HUES48 (cell line): ENCODE results near the gene FILIP1.
"Not testable (repeated sequence)": the region's sequence is repeated elsewhere in the genome, so short reads cannot be mapped to it uniquely, and the experiment has no call there.

Experiments
- H3K27ac ChIP-seq: one replicate; pipeline ENCODE4 v1.7.0; 2013; ENCODE audit warnings: low read depth, low read length, inconsistent platforms
- H3K27me3 ChIP-seq: 2 replicates; pipeline ENCODE4 v1.6.1; 2013; ENCODE audit warnings: mild to moderate bottlenecking, low read length; ENCODE audit not compliant: control insufficient read depth, insufficient read depth
- H3K36me3 ChIP-seq: 2 replicates; pipeline ENCODE4 v1.6.1; 2013; ENCODE audit warnings: low read length; ENCODE audit not compliant: control insufficient read depth, insufficient read depth
- H3K4me1 ChIP-seq: 2 replicates; pipeline ENCODE4 v1.6.1; 2013; ENCODE audit warnings: mild to moderate bottlenecking, low read length; ENCODE audit not compliant: control insufficient read depth, insufficient read depth
- H3K4me3 ChIP-seq: 2 replicates; pipeline ENCODE4 v1.5.1; 2013; ENCODE audit warnings: mild to moderate bottlenecking, low read depth, low read length
- H3K9ac ChIP-seq: 2 replicates; pipeline ENCODE4 v1.6.1; 2013; ENCODE audit warnings: mild to moderate bottlenecking, low read depth, low read length, moderate library complexity
- H3K9me3 ChIP-seq: 2 replicates; pipeline ENCODE4 v1.6.1; 2013; ENCODE audit warnings: low read length; ENCODE audit not compliant: control insufficient read depth, insufficient read depth

FILIP1 gene

DNA sequence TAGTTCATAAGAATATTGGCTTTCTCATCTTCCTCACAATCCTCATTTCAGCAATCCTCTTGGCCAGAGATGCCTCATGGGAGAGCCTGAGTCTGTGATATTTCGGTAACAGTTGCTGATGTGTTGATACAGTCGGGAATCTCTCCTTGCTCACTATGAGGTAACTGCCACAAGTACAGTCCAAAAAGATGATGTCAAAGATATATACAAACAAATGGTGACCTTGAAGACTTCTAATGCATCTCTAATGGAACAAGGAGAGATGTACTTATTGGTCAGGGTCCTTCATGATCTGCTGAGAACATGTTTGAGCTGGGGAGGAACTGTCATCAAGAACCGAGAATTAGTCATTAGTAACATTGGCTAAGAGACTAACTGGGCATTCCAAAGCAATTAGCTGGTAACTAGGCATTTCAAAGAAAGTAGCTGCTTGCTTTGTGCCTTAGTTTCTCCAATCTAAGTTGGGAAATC is 56.1 kb downstream of the FILIP1 start:
- H3K27me3 ChIP-seq: no peaks in the 10 kb centered on the region

GRCh38 chr6:75436869-75437268 is 56.7 kb downstream of the FILIP1 start:
- H3K9ac ChIP-seq: no peak overlapping the region
- no peaks in the 10 kb centered on the region for H3K36me3 ChIP-seq
- H3K4me3 ChIP-seq: no peak overlapping the region
- no peaks in the 10 kb centered on the region for H3K9me3 ChIP-seq
- H3K4me1 ChIP-seq: no peaks in the 10 kb centered on the region
- no peaks in the 10 kb centered on the region for H3K27me3 ChIP-seq
- no peak overlapping the region for H3K27ac ChIP-seq

More for the DNA sequence above, 56.1 kb downstream of the FILIP1 start:
- H3K36me3 ChIP-seq: no peaks in the 10 kb centered on the region
- no peaks in the 10 kb centered on the region for H3K9me3 ChIP-seq
- no peak overlapping the region for H3K4me3 ChIP-seq
- H3K4me1 ChIP-seq: no peaks in the 10 kb centered on the region
- H3K9ac ChIP-seq: no peak overlapping the region
- H3K27ac ChIP-seq: no peak overlapping the region

DNA sequence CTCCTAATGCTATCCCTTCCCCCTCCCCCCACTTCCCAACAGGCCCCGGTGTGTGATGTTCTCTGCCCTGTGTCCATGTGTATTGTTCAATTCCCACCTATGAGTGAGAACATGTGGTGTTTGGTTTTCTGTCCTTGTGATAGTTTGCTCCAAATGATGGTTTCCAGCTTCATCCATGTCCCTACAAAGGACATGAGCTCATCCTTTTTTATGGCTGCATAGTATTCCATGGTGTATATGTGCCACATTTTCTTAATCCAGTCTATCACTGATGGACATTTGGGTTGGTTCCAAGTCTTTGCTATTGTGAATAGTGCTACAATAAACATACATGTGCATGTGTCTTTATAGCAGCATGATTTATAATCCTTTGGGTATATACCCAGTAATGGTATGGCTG is 60.8 kb downstream of the FILIP1 start:
- not testable (repeated sequence) for H3K36me3 ChIP-seq, H3K27ac ChIP-seq, H3K27me3 ChIP-seq

DNA sequence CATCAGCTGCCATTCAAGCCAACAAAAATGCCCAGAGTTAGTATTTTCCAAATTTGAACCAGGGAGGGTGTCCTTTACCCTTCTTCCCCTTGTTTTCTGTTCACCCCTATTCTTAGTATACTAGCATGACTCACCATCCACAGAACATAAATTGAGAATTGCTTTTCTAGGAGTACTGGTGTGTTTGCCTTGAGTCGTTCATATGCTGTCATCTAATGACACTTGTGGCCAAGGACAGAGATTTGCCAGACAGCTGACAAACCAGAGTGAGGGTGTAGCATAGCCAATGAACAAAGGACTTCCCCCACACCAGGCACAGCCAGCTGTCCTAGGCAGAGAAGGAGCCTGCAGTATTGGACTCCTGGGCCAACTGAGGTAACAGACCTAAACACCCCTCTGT is 62.2 kb downstream of the FILIP1 start:
- Histone ChIP-seq H3K9ac (no peak overlapping the region), H3K36me3 (no peaks in the 10 kb centered on the region), H3K27ac (no peak overlapping the region), H3K4me3 (no peak overlapping the region), H3K27me3 (no peaks in the 10 kb centered on the region), H3K4me1 (no peaks in the 10 kb centered on the region), H3K9me3 (no peaks in the 10 kb centered on the region)

More for the DNA sequence above, 60.8 kb downstream of the FILIP1 start:
- not testable (repeated sequence) for H3K9ac ChIP-seq, H3K4me1 ChIP-seq, H3K9me3 ChIP-seq, H3K4me3 ChIP-seq

DNA sequence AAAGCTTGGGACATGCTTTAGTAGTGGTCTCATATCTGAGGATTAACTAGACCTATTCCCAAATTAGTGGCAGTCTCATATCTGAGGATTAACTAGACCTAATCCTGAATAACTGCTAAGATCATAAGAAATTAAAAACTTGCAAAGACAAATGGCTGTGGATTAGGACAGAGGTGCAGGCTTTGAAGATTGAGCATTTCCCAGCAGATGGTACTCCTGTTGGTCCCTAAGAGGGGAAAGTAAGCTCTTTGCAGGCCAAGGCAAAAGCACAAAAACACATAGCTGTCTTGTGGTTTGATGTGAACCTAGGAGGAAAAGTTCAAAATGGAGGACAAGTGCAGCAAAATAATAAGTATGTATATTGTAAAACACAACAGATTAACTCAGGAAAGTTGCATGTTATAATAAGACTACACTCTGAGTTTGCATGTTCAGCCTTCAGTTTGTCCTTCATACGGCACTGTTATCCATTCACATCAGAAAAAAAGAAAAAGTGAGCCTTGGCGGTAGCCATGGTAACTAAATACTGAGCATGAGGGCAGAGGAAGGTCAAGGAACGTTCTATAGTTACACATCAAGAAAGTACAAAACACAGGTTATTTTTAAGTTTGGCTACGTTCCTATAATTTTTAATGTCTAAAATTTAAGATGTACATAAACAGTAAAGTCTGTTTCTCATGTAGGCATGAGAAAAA is 62.8 kb downstream of the FILIP1 start:
- no peaks in the 10 kb centered on the region for H3K36me3 ChIP-seq
- no peaks in the 10 kb centered on the region for H3K4me1 ChIP-seq
- H3K27ac ChIP-seq: no peak overlapping the region
- H3K9ac ChIP-seq: no peak overlapping the region
- no peaks in the 10 kb centered on the region for H3K27me3 ChIP-seq
- H3K4me3 ChIP-seq: no peak overlapping the region
- H3K9me3 ChIP-seq: no peaks in the 10 kb centered on the region

- Histone ChIP-seq H3K4me3 (no peak overlapping the region), H3K4me1 (no peaks in the 10 kb centered on the region), H3K27ac (no peak overlapping the region), H3K36me3 (no peaks in the 10 kb centered on the region), H3K27me3 (no peaks in the 10 kb centered on the region), H3K9ac (no peak overlapping the region), H3K9me3 (no peaks in the 10 kb centered on the region)
These were observed 64.4 kb downstream of the FILIP1 start for GRCh38 chr6:75429061-75429703.

- no peaks in the 10 kb centered on the region for H3K9me3 ChIP-seq
- no peak overlapping the region for H3K4me3 ChIP-seq
- no peak overlapping the region for H3K9ac ChIP-seq
- H3K4me1 ChIP-seq: no peaks in the 10 kb centered on the region
- no peaks in the 10 kb centered on the region for H3K27me3 ChIP-seq
- H3K27ac ChIP-seq: no peak overlapping the region
- no peaks in the 10 kb centered on the region for H3K36me3 ChIP-seq
These were observed 65.4 kb downstream of the FILIP1 start for GRCh38 chr6:75428204-75428603.

- H3K9me3 ChIP-seq: no peaks in the 10 kb centered on the region
- H3K36me3 ChIP-seq: no peaks in the 10 kb centered on the region
- H3K27me3 ChIP-seq: no peaks in the 10 kb centered on the region
- H3K27ac ChIP-seq: no peak overlapping the region
- H3K4me3 ChIP-seq: no peak overlapping the region
- no peak overlapping the region for H3K9ac ChIP-seq
- no peaks in the 10 kb centered on the region for H3K4me1 ChIP-seq
These were observed 66.3 kb downstream of the FILIP1 start for GRCh38 chr6:75427329-75427728.

GRCh38 chr6:75424618-75425548 is 68.7 kb downstream of the FILIP1 start:
- Histone ChIP-seq H3K36me3 (no peaks in the 10 kb centered on the region), H3K9ac (no peak overlapping the region)

DNA sequence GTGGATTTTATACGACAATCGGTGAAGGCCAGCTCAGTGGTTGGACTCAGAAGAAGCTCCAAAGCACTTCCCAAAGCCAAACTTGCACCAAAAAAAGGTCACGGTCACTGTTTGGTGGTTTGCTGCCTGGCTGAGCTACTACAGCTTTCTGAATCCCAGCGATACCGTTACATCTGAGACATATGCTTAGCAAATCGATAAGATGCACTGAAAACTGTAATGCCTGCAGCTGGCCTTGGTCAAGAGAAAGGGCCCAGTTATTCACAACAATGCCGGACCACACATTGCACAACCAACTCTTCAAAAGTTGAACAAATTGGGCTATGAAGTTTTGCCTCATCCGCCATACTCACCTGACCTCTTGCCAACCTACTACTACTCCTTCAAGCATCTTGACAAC is 70.2 kb downstream of the FILIP1 start:
- Histone ChIP-seq H3K9me3 (no peaks in the 10 kb centered on the region), H3K4me3 (no peak overlapping the region), H3K9ac (no peak overlapping the region), H3K4me1 (0 out of 2 replicates have a peak, but pooled peaks cover 8% of the 10 kb centered on the region), H3K27ac (no peak overlapping the region), H3K36me3 (no peaks in the 10 kb centered on the region), H3K27me3 (no peaks in the 10 kb centered on the region)

More at GRCh38 chr6:75424618-75425548, 68.7 kb downstream of the FILIP1 start:
- Histone ChIP-seq H3K4me1 (no peaks in the 10 kb centered on the region), H3K27ac (no peak overlapping the region), H3K9me3 (no peaks in the 10 kb centered on the region), H3K4me3 (no peak overlapping the region), H3K27me3 (no peaks in the 10 kb centered on the region)
